H1 (cell line): ENCODE measurements around the gene TRIM46. TPM values are rescaled to one million over a fixed set of nuclear protein-coding genes. Genes with fewer than 3 reads are reported as not detected.
A peak's percentile ranks its signal among the peaks of the same experiment; 100 is the strongest.

Experiments used
- CBX8 ChIP-seq: fragments of 300-800, 300-1000 bp; sonication (generic); IDR thresholded peaks from 2 replicates; pipeline ENCODE4 v1.7.1; 2016; ENCODE audit warnings: low read depth, low read length, borderline replicate concordance
- EZH2 ChIP-seq: fragments of 200-600 bp; sonication (generic); IDR thresholded peaks from 2 replicates; pipeline ENCODE4 v1.7.1; 2012; ENCODE audit warnings: low read depth, mild to moderate bottlenecking, moderate library complexity, low read length, inconsistent platforms; ENCODE audit not compliant: severe bottlenecking
- HDAC2 ChIP-seq, 2 experiments: fragments of 300-600 bp in 1 of 2; sonication (generic) in 1 of 2; IDR thresholded peaks; 2 replicates each; pipeline ENCODE4 v1.6.1; 2011 to 2012; ENCODE audit warnings: low read depth in 2 of 2, low read length in 2 of 2, mild to moderate bottlenecking in 2 of 2, moderate library complexity in 2 of 2, borderline replicate concordance in 1 of 2, inconsistent platforms in 1 of 2
- PHF8 ChIP-seq: fragments of 200-600 bp; sonication (generic); conservative IDR thresholded peaks from 2 replicates; pipeline ENCODE4 v1.7.1; 2012; ENCODE audit warnings: low read depth, mild to moderate bottlenecking, inconsistent platforms, low read length, moderate library complexity
- POLR2AphosphoS5 ChIP-seq: IDR thresholded peaks from 2 replicates; pipeline ENCODE4 v1.6.1; 2011; ENCODE audit warnings: low read depth, low read length
- RNF2 ChIP-seq: fragments of 200-900, 300-1000 bp; sonication (generic); IDR thresholded peaks from 2 replicates; pipeline ENCODE4 v1.7.1; 2016; ENCODE audit warnings: borderline replicate concordance, low read depth, mild to moderate bottlenecking, antibody characterized with exemption, low read length; ENCODE audit not compliant: poor library complexity, severe bottlenecking; ENCODE audit errors: missing control alignments
- TAF1 ChIP-seq: IDR thresholded peaks from 2 replicates; pipeline ENCODE4 v1.6.1; 2011; ENCODE audit warnings: mild to moderate bottlenecking, low read depth, low read length
- TAF7 ChIP-seq: optimal IDR thresholded peaks from 2 replicates; pipeline ENCODE3; 2011; ENCODE audit warnings: low read depth, mild to moderate bottlenecking, inconsistent platforms, low read length, moderate library complexity, borderline replicate concordance
- YY1 ChIP-seq: IDR thresholded peaks from 2 replicates; pipeline ENCODE4 v1.6.1; 2011; ENCODE audit warnings: low read depth, mild to moderate bottlenecking, low read length
- polyA plus RNA-seq, 7 experiments: library from polyadenylated mRNA; depleted of rRNA in 3 of 7; stranded (reverse) in 5 of 7; unstranded in 2 of 7; fragments of >200 nt in 5 of 7; fragments of 200-250 nt in 2 of 7; gene quantifications; 1 replicate in 5 of 7; 2 replicates in 1 of 7; 4 replicates in 1 of 7; pipeline versions ENCODE4 v1.2.1 to v1.2.3, GENCODE V29; 2011 to 2013; ENCODE audit warnings: missing spikeins in 2 of 7, mixed read lengths in 2 of 7
- total RNA-seq: library from RNA; stranded (reverse); fragmentation: NEBNext Ultra II Directional; extraction: Animal tissue kit (Norgen Biotek cat#: 25700); gene quantifications from 2 replicates; pipeline ENCODE4 v1.2.1, GENCODE V29; 2021
- TF ChIP-seq, protein P1 (sequence below): IDR thresholded peaks from 2 replicates; pipeline ENCODE4 v1.6.1; 2012; ENCODE audit warnings: low read length, inconsistent platforms

The TRIM46 gene
- total and polyA plus RNA-seq, 2 of the 8 experiments (the other 6 are each of a cell fraction or from before 2014, with no cell fraction given): 15.5 to 21.6 TPM

- TF ChIP-seq TAF7: peak; percentile 21
- no peak for TF ChIP-seq CBX8
- no peak for TF ChIP-seq TAF1
- TF ChIP-seq RNF2: no peak
- no peak for TF ChIP-seq YY1
- TF ChIP-seq EZH2: no peak
- TF ChIP-seq HDAC2 (IDR thresholded peaks at IDR 0.05; ENCODE audit: borderline replicate concordance in 1 of 2, low read depth in 2 of 2, low read length in 2 of 2): no peak
- peak; percentile 71 for TF ChIP-seq POLR2AphosphoS5
- TF ChIP-seq, protein P1, sequence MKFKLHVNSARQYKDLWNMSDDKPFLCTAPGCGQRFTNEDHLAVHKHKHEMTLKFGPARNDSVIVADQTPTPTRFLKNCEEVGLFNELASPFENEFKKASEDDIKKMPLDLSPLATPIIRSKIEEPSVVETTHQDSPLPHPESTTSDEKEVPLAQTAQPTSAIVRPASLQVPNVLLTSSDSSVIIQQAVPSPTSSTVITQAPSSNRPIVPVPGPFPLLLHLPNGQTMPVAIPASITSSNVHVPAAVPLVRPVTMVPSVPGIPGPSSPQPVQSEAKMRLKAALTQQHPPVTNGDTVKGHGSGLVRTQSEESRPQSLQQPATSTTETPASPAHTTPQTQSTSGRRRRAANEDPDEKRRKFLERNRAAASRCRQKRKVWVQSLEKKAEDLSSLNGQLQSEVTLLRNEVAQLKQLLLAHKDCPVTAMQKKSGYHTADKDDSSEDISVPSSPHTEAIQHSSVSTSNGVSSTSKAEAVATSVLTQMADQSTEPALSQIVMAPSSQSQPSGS: no peak
- no peak for TF ChIP-seq PHF8
- TF ChIP-seq, all 59 proteins: peak for 3
Observed at GRCh38 chr1:155205969-155206593, 32.4 kb downstream of the TRIM46 start (continued).
